KBM-7 (cell line): Measurements from ENCODE around the gene POLR3K.

ENCODE experiments used
- DNase-seq: peaks from one replicate; pipeline ENCODE4 v3.0.0-alpha.2; 2015
- in situ Hi-C: fragments of 300-500 bp; cut with MboI; formaldehyde crosslinking; loops from 2 replicates; pipeline ENCODE4 v1.14.3; 2020; ENCODE audit warnings: low sequenced_read_pairs, low pct_unique_long_range_greater_than_20kb, mixed read lengths

POLR3K gene

GRCh38 chr16:67183-67791, 13.9 kb upstream of the POLR3K start:
- in situ Hi-C loops: no loop called here
- DNase-seq: no peak

GRCh38 chr16:66309-67182, 13.1 kb upstream of the POLR3K start:
- in situ Hi-C loops: no loop called here
- no peak for DNase-seq

- DNase-seq: peak; percentile 89
- in situ Hi-C loops: no loop called here
These were observed 12.3 kb upstream of the POLR3K start for GRCh38 chr16:65745-66144.

- no peak for DNase-seq
- in situ Hi-C loops: no loop called here
These were observed 11.5 kb upstream of the POLR3K start for GRCh38 chr16:64914-65255.

- in situ Hi-C loops: no loop called here
- DNase-seq: no peak
These were observed 10.8 kb upstream of the POLR3K start for GRCh38 chr16:63998-64913.

GRCh38 chr16:63466-63865, 10.1 kb upstream of the POLR3K start:
- DNase-seq: no peak
- in situ Hi-C loops: no loop called here

GRCh38 chr16:62968-63391, 9.6 kb upstream of the POLR3K start:
- in situ Hi-C loops: no loop called here
- DNase-seq: no peak

- in situ Hi-C loops: no loop called here
- no peak for DNase-seq
These were observed 9.0 kb upstream of the POLR3K start for GRCh38 chr16:62283-62967.

GRCh38 chr16:61879-62281, 8.5 kb upstream of the POLR3K start:
- in situ Hi-C loops: no loop called here
- no peak for DNase-seq

GRCh38 chr16:60929-61878, 7.8 kb upstream of the POLR3K start:
- DNase-seq: no peak
- in situ Hi-C loops: no loop called here

GRCh38 chr16:60166-60565, 6.8 kb upstream of the POLR3K start:
- in situ Hi-C loops: no loop called here
- DNase-seq: no peak

GRCh38 chr16:59440-60059, 6.1 kb upstream of the POLR3K start:
- in situ Hi-C loops: no loop called here
- DNase-seq: no peak

GRCh38 chr16:58491-59439, 5.4 kb upstream of the POLR3K start:
- DNase-seq: no peak
- in situ Hi-C loops: no loop called here

- DNase-seq: no peak
- in situ Hi-C loops: no loop called here
These were observed 4.3 kb upstream of the POLR3K start for GRCh38 chr16:57711-58110.

GRCh38 chr16:56231-56927, 3.0 kb upstream of the POLR3K start:
- DNase-seq: no peak
- in situ Hi-C loops: no loop called here

GRCh38 chr16:55571-56136, 2.2 kb upstream of the POLR3K start:
- in situ Hi-C loops: no loop called here
- DNase-seq: no peak
